HL-60 (cell line): ENCODE results near the gene DAB2IP.

Experiments
- CTCF ChIP-seq: IDR thresholded peaks from one replicate; pipeline ENCODE4 v1.5.1; 2011; ENCODE audit warnings: low read length, control low read depth, inconsistent platforms; ENCODE audit not compliant: insufficient read depth
- POLR2AphosphoS5 ChIP-seq: IDR thresholded peaks from 2 replicates; pipeline ENCODE4 v1.6.1; 2012; ENCODE audit warnings: low read depth
- REST ChIP-seq: IDR thresholded peaks from 2 replicates; pipeline ENCODE4 v1.6.1; 2012; ENCODE audit warnings: low read depth; ENCODE audit not compliant: insufficient replicate concordance

- TF ChIP-seq REST (no peak), CTCF (no peak), POLR2AphosphoS5 (no peak)
Observed at GRCh38 chr9:121673576-121673975, 22.1 kb downstream of the DAB2IP start.
